ENCODE measurements around the gene ERRFI1. TPM values are rescaled to one million over a fixed set of nuclear protein-coding genes. Genes with fewer than 3 reads are reported as not detected.

ERRFI1 gene
- total RNA-seq, 1 experiment from 2014 or later, result 8.6 TPM

DNA sequence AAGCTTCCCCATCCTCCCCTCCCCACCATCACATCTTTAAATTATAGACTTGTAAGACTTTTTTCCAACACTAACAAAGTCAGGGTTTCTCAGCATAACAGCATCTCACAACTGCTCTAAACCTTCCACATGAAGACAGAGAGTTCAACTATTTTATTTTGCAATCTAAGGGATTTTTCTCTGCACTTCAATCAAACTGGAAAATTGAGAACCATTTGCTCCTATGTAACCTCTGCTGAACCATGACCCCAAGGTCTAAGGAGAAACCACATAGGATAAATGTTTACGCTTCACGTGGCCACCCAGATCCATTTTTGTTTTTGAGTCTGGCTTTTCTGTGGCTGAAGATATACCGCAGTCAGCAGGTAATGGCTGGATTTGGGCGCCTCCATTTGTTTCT is 13.2 kb downstream of the ERRFI1 start:
- in situ Hi-C loops (cut with HindIII; ENCODE audit: low pct_unique_long_range_greater_than_20kb, low sequenced_read_pairs), result loop anchor here (25.0 kb wide), 1 partner anchor 299 kb away; the partner anchor contains the start of gene SLC45A1
- DNase-seq (ENCODE audit: low read depth, low spot score), result no peak

DNA sequence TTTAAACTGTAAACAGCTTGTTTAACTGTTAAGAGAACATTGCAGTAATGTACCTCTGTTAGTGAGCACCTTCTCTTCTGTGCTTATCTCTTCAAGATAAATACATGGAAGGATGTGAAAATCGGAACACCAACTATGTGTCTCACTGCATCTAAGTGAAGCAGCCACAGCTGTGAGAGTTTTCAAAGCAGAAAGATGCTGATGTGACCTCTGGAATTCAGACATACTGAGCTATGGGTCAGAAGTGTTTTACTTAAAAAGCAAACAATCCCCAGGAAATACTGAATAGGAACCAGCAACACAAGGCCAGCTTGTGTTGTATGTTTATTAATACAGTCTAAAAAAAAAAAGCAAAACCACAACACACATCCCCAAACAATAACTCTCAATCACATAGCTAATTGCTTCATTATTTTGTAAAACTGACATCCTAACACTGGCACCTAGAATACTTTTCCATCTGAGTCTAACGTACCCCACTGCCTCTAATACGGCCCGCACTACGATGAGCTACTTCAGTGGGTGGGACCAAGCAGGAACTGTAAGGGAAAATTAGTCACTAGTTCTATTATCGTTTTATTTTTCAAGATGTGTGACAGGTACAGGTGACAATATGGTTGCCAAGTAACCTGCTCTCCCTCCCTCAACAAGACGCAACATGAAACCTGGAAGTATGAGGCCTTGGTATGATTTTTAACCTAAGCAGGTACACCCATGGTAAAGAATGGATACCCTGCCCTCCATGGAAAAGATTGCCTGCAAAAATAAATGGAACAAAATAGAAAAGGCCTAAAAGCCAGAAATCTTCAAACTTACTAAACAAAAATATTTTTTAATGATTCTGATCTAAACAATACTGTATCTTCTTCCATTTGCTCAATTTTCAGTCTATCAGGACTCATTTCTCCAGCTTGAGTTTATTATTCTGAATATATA is 13.9 kb downstream of the ERRFI1 start:
- in situ Hi-C loops (cut with HindIII; ENCODE audit: low pct_unique_long_range_greater_than_20kb, low sequenced_read_pairs), result loop anchor here (25.0 kb wide), 1 partner anchor 300 kb away; the partner anchor contains the start of gene SLC45A1
- no peak for DNase-seq (ENCODE audit: low read depth, low spot score)

DNA sequence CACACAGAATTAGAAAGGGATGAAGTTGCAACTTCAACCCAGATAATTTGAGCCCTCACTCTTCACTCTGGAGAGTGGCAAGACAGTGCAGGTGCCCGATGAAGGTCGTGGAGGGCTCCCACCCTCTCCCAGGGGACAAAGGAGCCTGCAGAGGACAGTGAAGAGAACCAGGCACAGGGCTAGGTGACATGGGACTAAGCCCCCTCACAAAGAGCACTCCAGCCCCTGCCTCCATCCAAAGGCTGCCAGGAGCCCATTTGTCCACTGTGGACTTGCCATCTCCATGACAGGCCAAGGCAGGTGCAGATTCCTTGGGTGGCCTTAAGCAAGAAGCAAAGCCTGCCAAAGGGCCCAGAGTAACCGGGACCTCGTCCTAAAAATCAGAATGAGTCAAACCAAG is 15.1 kb downstream of the ERRFI1 start:
- no peak for DNase-seq (ENCODE audit: low read depth, low spot score)
- in situ Hi-C loops (cut with HindIII; ENCODE audit: low pct_unique_long_range_greater_than_20kb, low sequenced_read_pairs), result loop anchor here (25.0 kb wide), 1 partner anchor 301 kb away; the partner anchor contains the start of gene SLC45A1

DNA sequence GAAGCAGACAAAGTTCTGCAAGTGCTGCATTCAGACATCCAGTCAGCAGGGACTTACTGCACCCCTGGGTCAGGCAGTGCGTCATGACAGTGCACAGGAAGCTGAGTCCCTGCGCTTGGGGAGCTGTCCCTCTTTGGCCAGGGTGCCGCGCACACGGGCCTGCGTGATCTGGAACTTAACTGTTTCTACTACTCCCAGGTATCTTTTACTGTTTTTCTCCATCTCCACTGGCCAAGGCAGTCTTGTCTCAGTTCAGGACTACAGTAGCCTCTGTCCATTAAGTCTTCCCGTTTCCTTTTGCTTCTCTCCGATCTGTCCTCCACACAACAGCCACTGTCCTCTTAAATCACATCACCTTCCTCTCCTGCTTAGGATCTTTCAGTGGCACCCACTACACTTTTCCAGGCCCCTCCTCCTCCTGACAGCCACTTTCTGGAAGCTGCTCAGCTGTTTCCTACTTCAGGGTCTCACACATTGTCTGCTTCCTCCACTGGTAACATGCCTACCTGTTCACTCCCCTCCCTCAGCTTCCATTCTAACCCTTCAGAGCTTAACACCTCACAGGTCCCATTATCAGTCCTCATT is 15.9 kb downstream of the ERRFI1 start:
- in situ Hi-C loops (cut with HindIII; ENCODE audit: low pct_unique_long_range_greater_than_20kb, low sequenced_read_pairs), result loop anchor here (25.0 kb wide), 1 partner anchor 302 kb away; the partner anchor contains the start of gene SLC45A1
- no peak for DNase-seq (ENCODE audit: low read depth, low spot score)

DNA sequence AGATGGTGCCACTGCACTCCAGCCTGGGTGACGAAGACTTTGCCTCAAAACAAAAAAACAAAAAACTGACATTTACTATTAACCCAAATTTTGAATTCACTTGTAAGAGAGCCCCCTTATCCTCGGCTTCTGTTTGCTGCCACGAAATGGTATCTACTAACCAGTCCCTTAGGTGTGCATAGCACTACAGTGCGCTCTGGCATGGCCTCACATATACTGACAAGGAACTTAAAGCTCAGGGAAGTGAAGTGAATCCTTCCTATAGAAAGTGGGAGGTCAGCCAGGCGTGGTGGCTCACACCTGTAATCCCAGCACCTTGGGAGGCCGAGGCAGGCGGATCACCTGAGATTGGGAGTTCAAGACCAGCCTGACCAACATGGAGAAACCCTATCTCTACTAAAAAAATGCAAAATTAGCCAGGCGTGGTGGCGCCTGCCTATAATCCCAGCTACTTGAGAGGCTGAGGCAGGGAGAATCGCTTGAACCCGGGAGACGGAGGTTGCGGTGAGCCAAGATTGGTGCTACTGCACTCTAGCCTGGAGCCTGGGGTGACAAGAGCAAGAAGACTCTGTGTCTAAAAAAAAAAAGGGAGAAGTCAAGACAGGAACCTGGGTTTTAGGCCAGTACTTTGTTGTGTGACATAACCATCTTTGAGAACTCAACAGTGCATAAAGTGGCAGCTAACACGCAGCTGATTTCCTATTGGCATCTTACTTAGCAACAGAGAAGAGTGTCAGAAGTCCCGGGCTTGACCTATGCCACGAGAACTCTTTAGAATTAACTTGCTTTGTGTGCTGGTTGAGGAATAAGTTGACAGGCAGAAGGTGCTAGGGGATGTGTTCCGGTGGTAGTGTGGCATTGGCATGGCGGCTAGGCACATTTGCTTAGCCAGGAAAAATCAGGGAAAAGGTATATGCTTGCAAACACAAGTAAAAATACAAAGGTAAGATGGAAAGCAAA is 16.8 kb downstream of the ERRFI1 start:
- DNase-seq (ENCODE audit: low read depth, low spot score), result no peak
- in situ Hi-C loops (cut with HindIII; ENCODE audit: low pct_unique_long_range_greater_than_20kb, low sequenced_read_pairs), result loop anchor here (25.0 kb wide), 1 partner anchor 303 kb away; the partner anchor contains the start of gene SLC45A1

DNA sequence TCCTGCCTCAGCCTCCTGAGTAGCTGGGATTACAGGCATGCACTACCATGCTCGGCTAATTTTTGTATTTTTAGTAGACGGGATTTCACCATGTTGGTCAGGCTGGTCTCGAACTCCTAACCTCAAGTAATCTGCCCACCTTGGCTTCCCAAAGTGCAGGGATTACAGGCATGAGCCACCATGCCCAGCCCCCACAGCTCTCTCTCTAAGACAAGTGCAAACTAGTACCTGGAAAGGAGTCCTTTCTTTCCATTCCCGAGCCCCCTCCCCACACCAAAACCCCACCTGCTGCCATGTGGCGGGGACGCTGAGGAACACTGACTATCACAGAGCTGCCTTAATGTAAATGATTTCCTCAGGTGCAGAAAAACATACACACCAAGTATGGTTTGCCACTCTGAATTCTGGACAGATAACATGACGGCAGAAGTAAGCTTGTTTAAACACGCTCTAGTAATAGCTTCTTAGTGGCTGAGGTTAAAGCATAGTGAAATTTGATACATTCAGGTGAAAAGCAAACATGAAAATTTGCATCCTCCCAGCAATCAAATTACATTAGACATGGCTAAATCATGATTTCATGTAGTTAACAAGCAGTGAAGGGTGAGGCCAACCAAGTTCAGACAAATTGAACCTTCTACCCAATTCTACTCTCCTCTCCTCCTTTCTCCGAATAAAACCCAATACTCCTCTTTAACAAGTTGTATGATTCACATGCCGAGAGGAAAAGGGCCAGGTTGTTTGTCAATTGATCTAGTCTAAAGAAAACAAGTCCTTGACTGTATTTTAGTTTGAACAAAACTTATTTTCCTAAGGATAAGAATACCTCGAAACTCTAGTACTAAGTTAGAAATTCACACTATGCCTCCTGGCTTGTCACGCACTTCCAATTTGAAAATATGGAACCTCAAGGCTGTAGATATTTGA is 19.8 kb downstream of the ERRFI1 start:
- in situ Hi-C loops (cut with HindIII; ENCODE audit: low pct_unique_long_range_greater_than_20kb, low sequenced_read_pairs), result loop anchor here (25.0 kb wide), 1 partner anchor 306 kb away; the partner anchor contains the start of gene SLC45A1
- no peak for DNase-seq (ENCODE audit: low read depth, low spot score)

DNA sequence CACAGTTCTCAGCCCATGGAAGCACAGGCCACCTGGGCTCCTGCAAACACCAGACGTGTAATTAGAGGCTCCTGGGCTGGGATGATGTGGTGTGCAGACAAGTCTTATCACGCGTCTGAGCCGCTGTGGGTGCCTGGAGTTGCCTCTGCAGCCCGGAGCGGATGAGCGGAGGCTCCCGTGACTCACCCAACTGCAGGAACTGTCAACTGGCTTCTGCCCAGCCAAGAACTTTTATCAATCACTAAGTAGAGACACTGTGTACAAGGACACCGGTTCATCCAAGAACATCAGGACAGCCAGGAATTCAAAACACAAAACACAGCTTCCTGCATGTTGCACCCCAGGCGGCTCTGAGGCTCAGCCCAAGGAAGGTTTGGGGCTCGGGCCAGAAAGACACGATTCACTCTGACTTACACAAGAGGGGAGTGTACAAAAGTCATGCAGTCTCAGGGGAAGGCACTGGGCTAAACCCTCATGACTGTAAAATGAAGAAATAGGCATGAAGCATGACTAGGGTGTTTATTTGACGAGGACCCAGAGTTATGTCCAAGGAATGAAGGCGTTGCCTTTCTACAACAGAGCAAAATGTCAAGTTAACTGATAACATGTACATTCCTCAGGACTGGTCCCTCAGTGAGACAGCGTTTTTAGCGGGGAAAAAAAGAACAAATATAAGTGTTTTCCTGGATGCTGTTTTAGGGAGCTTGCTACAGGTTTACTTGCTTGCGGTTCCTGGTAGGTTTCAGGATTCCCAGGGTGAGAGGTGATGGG is 21.1 kb downstream of the ERRFI1 start:
- in situ Hi-C loops (cut with HindIII; ENCODE audit: low pct_unique_long_range_greater_than_20kb, low sequenced_read_pairs), result loop anchor here (25.0 kb wide), 1 partner anchor 307 kb away; the partner anchor contains the start of gene SLC45A1
- DNase-seq (ENCODE audit: low read depth, low spot score), result peak; percentile 85

DNA sequence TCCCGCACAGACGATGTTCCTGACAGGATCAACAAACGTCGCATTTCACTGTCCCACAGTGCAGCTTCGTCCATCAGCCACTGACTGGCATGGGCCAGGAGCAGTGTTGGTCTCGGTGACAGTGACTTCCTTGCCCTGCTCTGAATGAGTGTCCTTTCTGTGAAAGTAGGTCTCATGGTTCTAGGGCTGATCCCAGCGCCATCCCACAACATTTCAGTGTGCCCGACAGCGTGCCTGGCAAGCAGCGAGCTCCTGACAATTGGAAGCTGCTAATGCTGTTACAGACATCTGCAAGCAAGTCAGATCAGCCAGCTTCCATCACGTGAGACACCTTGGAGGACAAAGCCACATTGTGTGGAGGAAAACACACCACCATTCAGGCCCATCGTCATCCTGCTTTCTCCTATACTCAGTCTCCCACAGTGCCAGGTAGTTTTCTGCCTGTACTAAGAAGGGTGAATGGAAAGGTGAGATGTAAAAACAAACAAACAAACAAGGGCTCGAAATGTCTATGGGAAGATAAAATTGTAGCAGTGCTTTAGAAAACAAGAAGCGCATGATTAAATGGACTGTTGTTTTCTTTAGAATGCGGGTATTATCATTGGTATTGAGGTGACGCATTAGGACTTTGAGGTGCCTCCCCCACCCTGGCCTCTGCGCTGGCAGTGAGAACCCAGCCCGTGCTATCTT is 21.9 kb downstream of the ERRFI1 start:
- in situ Hi-C loops (cut with HindIII; ENCODE audit: low pct_unique_long_range_greater_than_20kb, low sequenced_read_pairs), result loop anchor here (25.0 kb wide), 1 partner anchor 308 kb away; the partner anchor contains the start of gene SLC45A1
- DNase-seq (ENCODE audit: low read depth, low spot score), result peak; percentile 83

DNA sequence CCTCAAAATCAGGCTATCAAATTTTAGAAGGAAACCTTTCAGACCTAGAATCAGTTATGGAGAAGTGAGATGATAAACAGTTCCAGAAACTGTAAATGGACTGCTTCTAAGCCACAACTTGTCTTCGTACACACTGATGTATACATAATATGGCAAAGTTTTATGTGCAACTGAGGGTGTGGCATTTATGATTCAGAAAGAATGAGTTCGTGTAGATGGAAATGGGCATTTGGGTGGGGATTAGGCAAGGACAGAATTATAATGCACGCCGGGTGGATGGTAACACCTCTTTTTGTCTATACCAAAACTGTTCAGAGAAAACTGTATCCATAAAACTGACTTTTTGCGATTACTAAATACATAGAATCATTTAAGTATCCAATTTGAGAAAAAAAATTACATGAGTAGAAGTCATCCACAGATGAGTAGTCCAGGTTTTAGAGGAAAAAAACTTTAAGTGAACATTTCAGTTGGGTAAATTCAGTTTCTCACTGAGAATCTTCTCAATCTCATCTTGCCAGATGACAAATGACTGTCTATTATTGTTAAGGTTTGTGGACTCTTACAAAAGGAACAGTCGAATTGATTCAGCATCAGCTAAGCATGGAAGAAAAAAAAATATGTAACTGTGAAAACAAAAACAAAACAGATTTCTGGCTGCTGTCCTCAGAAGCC is 22.5 kb downstream of the ERRFI1 start:
- in situ Hi-C loops (cut with HindIII; ENCODE audit: low pct_unique_long_range_greater_than_20kb, low sequenced_read_pairs), result loop anchor here (25.0 kb wide), 1 partner anchor 309 kb away; the partner anchor contains the start of gene SLC45A1
- no peak for DNase-seq (ENCODE audit: low read depth, low spot score)

DNA sequence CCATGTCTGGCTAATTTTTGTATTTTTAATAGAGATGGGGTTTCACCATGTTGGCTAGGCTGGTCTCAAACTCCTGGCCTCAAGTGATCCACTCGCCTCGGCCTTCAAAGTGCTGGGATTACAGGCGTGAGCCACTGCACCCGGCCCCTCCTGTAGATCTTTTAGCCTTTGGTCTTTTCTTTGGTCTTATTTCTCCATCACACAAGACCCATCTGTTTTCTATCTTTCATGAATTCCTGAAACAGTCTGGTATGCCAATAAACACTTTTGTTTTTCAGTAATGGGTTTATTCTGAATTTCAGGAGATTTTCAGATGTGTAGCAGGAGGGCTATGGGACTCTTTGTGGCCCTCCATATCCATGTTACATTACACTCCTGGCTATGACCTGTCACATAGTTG is 23.2 kb downstream of the ERRFI1 start:
- in situ Hi-C loops (cut with HindIII; ENCODE audit: low pct_unique_long_range_greater_than_20kb, low sequenced_read_pairs), result loop anchor here (25.0 kb wide), 1 partner anchor 309 kb away; the partner anchor contains the start of gene SLC45A1
- no peak for DNase-seq (ENCODE audit: low read depth, low spot score)

DNA sequence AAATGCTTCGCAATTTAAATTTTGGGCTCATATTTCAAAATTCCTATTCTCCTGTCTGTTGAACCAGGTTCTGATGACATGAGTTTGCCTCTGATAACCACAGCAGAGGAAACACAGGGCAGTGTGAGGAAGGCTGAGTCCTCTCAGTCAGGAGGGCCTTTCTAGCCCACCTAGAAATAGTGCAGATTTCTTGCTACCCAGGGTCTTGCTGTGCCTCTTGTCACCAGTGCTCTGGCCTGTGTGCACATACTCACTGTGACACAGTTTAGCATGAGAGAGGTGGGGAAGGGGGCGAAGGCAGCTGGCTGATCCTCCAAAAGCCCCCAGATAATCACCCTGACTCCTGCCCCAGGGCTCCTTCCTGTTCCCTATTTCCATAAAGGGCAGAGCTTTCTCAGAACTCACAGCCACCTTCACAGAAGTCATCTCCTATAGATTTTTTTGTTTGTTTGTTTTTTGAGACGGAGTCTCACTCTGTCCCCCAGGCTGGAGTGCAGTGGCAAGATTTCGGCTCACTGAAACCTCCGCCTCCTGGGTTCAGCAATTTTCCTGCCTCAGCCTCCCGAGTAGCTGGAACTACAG is 23.7 kb downstream of the ERRFI1 start:
- in situ Hi-C loops (cut with HindIII; ENCODE audit: low pct_unique_long_range_greater_than_20kb, low sequenced_read_pairs), result loop anchor here (25.0 kb wide), 1 partner anchor 310 kb away; the partner anchor contains the start of gene SLC45A1
- DNase-seq (ENCODE audit: low read depth, low spot score), result no peak

DNA sequence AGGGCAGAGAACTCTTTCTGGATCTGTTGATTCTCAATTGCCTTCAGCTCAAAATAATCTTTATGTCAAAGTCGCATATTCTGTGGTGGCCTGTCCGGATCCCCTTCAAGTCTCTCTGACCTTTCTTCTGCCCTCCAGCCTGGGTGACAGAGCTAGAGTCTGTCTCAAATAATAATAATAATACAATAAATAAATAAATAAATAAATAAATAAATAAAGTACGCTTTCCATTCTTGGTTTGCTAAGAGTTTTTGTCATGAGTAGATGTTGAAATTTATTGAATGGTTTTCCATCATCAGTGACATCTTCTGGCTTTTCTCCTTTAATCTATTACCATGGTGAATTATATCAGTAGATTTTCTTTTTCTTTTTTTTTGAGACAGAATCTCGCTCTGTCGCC is 30.7 kb downstream of the ERRFI1 start:
- DNase-seq (ENCODE audit: low read depth, low spot score), result no peak
- in situ Hi-C loops (cut with HindIII; ENCODE audit: low pct_unique_long_range_greater_than_20kb, low sequenced_read_pairs), result no loop called here

DNA sequence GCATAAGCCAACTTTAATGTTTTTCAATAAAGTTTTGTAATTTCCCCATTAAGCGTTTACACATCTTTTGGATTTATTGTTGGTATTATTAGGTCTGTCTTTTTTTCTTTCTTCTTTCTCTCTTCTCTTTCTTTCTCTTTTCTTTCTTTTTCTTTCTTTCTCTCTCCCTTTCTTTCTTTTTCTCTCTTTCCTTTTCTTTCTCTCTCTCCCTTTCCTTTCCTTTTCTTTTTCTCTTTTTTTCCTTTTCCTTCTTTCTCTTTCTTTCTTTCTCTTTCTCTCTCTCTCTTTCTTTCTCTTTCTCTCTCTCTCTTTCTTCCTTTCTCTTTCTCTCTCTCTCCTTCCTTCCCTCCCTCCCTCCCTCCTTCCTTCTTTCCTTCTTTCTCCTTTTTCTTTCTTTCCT is 31.3 kb downstream of the ERRFI1 start:
- no peak for DNase-seq (ENCODE audit: low read depth, low spot score)
- in situ Hi-C loops (cut with HindIII; ENCODE audit: low pct_unique_long_range_greater_than_20kb, low sequenced_read_pairs), result no loop called here
